Suppressor macrophage treated with lipopolysaccharide for 1 hour (primary cell): ENCODE data around the gene TPST1.

ENCODE experiments used
- DNase-seq, 3 donors: peaks; one replicate each; pipeline ENCODE4 v3.0.0-alpha.2; 2020 to 2022

Gene TPST1

GRCh38 chr7:66239467-66239856, 34.3 kb downstream of the TPST1 start:
- no peak for DNase-seq

- DNase-seq = no peak
Observed at GRCh38 chr7:66245008-66245407, 39.9 kb downstream of the TPST1 start.

- DNase-seq = no peak
Observed at GRCh38 chr7:66246554-66247171, 41.5 kb downstream of the TPST1 start.

GRCh38 chr7:66247380-66248078, 42.4 kb downstream of the TPST1 start:
- DNase-seq = no peak

- DNase-seq = peak; percentile 33 to 70 (median 62)
Observed at GRCh38 chr7:66250711-66251110, 45.6 kb downstream of the TPST1 start.

GRCh38 chr7:66255534-66256100, 50.5 kb downstream of the TPST1 start:
- peak in 2 of 3 donors; percentile 22 to 35 for DNase-seq

- no peak for DNase-seq
Observed at GRCh38 chr7:66256281-66256680, 51.1 kb downstream of the TPST1 start.

- no peak for DNase-seq
Observed at GRCh38 chr7:66257481-66257880, 52.3 kb downstream of the TPST1 start.

- no peak for DNase-seq
Observed at GRCh38 chr7:66258409-66258808, 53.3 kb downstream of the TPST1 start.

GRCh38 chr7:66261941-66262340, 56.8 kb downstream of the TPST1 start:
- no peak for DNase-seq

GRCh38 chr7:66263936-66264335, 58.8 kb downstream of the TPST1 start:
- no peak for DNase-seq

- DNase-seq = peak; percentile 24 to 60 (median 53)
Observed at GRCh38 chr7:66265566-66265965, 60.4 kb downstream of the TPST1 start.

- peak; percentile 49 to 75 (median 74) for DNase-seq
Observed at GRCh38 chr7:66267249-66267648, 62.1 kb downstream of the TPST1 start.

- DNase-seq = no peak
Observed at GRCh38 chr7:66269978-66270377, 64.8 kb downstream of the TPST1 start.

GRCh38 chr7:66272321-66272720, 67.2 kb downstream of the TPST1 start:
- DNase-seq = peak; percentile 20 to 40 (median 28)

GRCh38 chr7:66276363-66276762, 71.2 kb downstream of the TPST1 start:
- DNase-seq = no peak

- peak in 2 of 3 donors; percentile 17 to 39 for DNase-seq
Observed at GRCh38 chr7:66277492-66277891, 72.4 kb downstream of the TPST1 start.

- no peak for DNase-seq
Observed at GRCh38 chr7:66279912-66280311, 74.8 kb downstream of the TPST1 start.

- DNase-seq = peak; percentile 51 to 64 (median 53)
Observed at GRCh38 chr7:66281678-66282590, 76.8 kb downstream of the TPST1 start.

- DNase-seq = no peak
Observed at GRCh38 chr7:66282591-66282935, 77.4 kb downstream of the TPST1 start.

GRCh38 chr7:66283003-66283920, 78.1 kb downstream of the TPST1 start:
- DNase-seq = peak; percentile 55 to 75 (median 67)

- DNase-seq = peak in 2 of 3 donors; percentile 24 to 34
Observed at GRCh38 chr7:66296001-66296521, 90.9 kb downstream of the TPST1 start.
